ENCODE measurements around the gene ZNF837. TPM values are rescaled to one million over a fixed set of nuclear protein-coding genes. Genes with fewer than 3 reads are reported as not detected.

Gene ZNF837
- total and polyA plus RNA-seq, 2 of the 13 experiments (the other 11 are each of a cell fraction or from before 2014, with no cell fraction given), result 0.29 to 1.3 TPM

DNA sequence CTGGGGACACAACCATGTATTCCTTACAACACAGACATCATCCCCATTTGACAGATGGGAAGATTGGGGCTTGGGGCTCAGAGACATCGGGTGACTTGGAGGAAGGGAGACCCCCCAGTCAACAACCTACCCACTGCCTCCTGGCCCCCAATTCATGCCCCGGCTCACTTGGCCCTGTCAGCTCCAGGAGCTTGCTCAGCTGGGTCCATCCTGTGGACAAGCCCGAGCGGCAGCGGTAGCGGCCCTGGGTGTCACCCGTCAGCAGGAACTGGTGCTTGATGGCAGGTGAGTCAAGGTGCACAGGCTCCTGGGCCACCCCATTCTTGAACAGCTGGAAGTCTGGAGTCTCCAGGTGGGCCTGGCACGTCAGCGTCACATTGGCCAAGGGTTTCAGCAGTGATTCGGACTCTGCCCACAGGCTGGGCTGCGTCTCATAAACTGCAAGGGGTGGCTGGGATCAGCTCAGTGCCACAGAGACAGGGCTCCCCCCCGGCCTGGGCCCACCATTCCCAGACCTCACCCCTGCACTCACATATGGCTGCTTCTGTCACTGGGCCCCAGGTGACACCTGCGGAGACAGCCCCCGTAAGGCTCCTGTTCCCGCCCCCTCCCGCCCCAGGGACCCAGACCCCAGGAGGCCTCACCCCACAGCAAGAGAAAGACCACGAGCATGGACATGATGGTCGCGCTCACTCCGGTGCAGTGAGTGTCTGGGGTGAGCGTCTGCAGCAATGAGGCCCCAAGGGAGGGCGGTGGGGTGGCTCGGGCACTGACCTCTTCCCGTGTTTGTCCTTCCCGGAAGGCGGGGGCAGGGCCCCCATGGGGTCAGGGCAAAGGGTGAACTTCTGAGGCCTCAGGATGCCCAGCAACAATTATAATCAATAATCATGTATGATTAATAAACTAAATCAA lies 27.8 kb downstream of the ZNF837 start, which contains the start of gene A1BG (continued):
- TF ChIP-seq, protein P1, sequence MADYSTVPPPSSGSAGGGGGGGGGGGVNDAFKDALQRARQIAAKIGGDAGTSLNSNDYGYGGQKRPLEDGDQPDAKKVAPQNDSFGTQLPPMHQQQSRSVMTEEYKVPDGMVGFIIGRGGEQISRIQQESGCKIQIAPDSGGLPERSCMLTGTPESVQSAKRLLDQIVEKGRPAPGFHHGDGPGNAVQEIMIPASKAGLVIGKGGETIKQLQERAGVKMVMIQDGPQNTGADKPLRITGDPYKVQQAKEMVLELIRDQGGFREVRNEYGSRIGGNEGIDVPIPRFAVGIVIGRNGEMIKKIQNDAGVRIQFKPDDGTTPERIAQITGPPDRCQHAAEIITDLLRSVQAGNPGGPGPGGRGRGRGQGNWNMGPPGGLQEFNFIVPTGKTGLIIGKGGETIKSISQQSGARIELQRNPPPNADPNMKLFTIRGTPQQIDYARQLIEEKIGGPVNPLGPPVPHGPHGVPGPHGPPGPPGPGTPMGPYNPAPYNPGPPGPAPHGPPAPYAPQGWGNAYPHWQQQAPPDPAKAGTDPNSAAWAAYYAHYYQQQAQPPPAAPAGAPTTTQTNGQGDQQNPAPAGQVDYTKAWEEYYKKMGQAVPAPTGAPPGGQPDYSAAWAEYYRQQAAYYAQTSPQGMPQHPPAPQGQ (CRISPR knock-in tag; IDR thresholded peaks at IDR 0.05; ENCODE audit: borderline replicate concordance), result no peak
- TF ChIP-seq, protein P2, sequence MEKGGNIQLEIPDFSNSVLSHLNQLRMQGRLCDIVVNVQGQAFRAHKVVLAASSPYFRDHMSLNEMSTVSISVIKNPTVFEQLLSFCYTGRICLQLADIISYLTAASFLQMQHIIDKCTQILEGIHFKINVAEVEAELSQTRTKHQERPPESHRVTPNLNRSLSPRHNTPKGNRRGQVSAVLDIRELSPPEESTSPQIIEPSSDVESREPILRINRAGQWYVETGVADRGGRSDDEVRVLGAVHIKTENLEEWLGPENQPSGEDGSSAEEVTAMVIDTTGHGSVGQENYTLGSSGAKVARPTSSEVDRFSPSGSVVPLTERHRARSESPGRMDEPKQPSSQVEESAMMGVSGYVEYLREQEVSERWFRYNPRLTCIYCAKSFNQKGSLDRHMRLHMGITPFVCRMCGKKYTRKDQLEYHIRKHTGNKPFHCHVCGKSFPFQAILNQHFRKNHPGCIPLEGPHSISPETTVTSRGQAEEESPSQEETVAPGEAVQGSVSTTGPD (CRISPR knock-in tag; IDR thresholded peaks at IDR 0.05), result 0 out of 2 replicates have a peak, but pooled peaks have one; percentile 2
- TF ChIP-seq CC2D1A (CRISPR knock-in tag; IDR thresholded peaks at IDR 0.05), result no peak
- TF ChIP-seq, protein P3, sequence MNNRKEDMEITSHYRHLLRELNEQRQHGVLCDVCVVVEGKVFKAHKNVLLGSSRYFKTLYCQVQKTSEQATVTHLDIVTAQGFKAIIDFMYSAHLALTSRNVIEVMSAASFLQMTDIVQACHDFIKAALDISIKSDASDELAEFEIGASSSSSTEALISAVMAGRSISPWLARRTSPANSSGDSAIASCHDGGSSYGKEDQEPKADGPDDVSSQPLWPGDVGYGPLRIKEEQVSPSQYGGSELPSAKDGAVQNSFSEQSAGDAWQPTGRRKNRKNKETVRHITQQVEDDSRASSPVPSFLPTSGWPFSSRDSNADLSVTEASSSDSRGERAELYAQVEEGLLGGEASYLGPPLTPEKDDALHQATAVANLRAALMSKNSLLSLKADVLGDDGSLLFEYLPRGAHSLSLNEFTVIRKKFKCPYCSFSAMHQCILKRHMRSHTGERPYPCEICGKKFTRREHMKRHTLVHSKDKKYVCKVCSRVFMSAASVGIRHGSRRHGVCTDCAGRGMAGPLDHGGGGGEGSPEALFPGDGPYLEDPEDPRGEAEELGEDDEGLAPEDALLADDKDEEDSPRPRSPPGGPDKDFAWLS (CRISPR knock-in tag; IDR thresholded peaks at IDR 0.05; ENCODE audit: borderline replicate concordance), result no peak
- TF ChIP-seq ZNF232 (CRISPR knock-in tag; IDR thresholded peaks at IDR 0.05; ENCODE audit: borderline replicate concordance), result 0 out of 2 replicates have a peak, but pooled peaks have one; percentile 47
- TF ChIP-seq, protein P4, sequence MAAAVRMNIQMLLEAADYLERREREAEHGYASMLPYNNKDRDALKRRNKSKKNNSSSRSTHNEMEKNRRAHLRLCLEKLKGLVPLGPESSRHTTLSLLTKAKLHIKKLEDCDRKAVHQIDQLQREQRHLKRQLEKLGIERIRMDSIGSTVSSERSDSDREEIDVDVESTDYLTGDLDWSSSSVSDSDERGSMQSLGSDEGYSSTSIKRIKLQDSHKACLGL (CRISPR knock-in tag; IDR thresholded peaks at IDR 0.05), result 0 out of 2 replicates have a peak, but pooled peaks have one; percentile 7
- TF ChIP-seq ZNF766 (CRISPR knock-in tag; IDR thresholded peaks at IDR 0.05; ENCODE audit: borderline replicate concordance), result no peak
- TF ChIP-seq, protein P5, sequence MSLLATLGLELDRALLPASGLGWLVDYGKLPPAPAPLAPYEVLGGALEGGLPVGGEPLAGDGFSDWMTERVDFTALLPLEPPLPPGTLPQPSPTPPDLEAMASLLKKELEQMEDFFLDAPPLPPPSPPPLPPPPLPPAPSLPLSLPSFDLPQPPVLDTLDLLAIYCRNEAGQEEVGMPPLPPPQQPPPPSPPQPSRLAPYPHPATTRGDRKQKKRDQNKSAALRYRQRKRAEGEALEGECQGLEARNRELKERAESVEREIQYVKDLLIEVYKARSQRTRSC (CRISPR knock-in tag; IDR thresholded peaks at IDR 0.05; ENCODE audit: low read depth), result no peak
- TF ChIP-seq NR2F1 (CRISPR knock-in tag; IDR thresholded peaks at IDR 0.05), result peak; percentile 82 to 94
- no peak for TF ChIP-seq ZNF441 (CRISPR knock-in tag; IDR thresholded peaks at IDR 0.05; ENCODE audit: borderline replicate concordance)
- TF ChIP-seq FOXK1 (CRISPR knock-in tag; IDR thresholded peaks at IDR 0.05; ENCODE audit: borderline replicate concordance, low read depth), result no peak
- TF ChIP-seq ZSCAN25 (CRISPR knock-in tag; IDR thresholded peaks at IDR 0.05), result peak; percentile 98
- no peak for TF ChIP-seq ZFP41 (CRISPR knock-in tag; IDR thresholded peaks at IDR 0.05; ENCODE audit: borderline replicate concordance)
- TF ChIP-seq, protein P6, sequence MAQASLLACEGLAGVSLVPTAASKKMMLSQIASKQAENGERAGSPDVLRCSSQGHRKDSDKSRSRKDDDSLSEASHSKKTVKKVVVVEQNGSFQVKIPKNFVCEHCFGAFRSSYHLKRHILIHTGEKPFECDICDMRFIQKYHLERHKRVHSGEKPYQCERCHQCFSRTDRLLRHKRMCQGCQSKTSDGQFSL (CRISPR knock-in tag; IDR thresholded peaks at IDR 0.05), result no peak
- TF ChIP-seq, protein P7, sequence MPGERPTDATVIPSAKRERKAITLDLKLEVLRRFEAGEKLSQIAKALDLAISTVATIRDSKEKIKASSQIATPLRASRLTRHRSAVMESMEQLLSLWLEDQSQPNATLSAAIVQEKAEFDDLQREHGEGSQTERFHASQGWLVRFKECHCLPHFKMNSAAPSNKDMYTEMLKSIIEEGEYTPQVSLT (CRISPR knock-in tag; IDR thresholded peaks at IDR 0.05; ENCODE audit: borderline replicate concordance, low read depth), result no peak
- no peak for TF ChIP-seq ZSCAN20 (CRISPR knock-in tag; IDR thresholded peaks at IDR 0.05; ENCODE audit: borderline replicate concordance)
- TF ChIP-seq SOX13 (IDR thresholded peaks at IDR 0.05), result no peak
- TF ChIP-seq SOX13 (CRISPR knock-in tag; conservative IDR thresholded peaks at IDR 0.05 in 1 of 2, IDR thresholded peaks at IDR 0.05 in 1 of 2), result peak in 1 of 2 experiments; percentile 53; a peak in 2 of 4 replicates
- no peak for TF ChIP-seq ZKSCAN8 (CRISPR knock-in tag; IDR thresholded peaks at IDR 0.05; ENCODE audit: borderline replicate concordance)
- TF ChIP-seq NR2F6 (IDR thresholded peaks at IDR 0.05), result peak; percentile 94
- peak; percentile 95 for TF ChIP-seq NR2F6 (CRISPR knock-in tag; IDR thresholded peaks at IDR 0.05)
